Fibroblast of lung (primary cell): ENCODE measurements around the gene SELENOW. TPM values are rescaled to one million over a fixed set of nuclear protein-coding genes. Genes with fewer than 3 reads are reported as not detected.

ENCODE experiments used
- DNase-seq, 2 donors: peaks; one replicate each; pipeline versions ENCODE4 v3.0.0 to v3.0.0-alpha.2; 2010; ENCODE audit warnings: low read depth in 2 of 2
- H2AFZ ChIP-seq: 2 replicates; pipeline ENCODE4 v1.5.1; 2012; ENCODE audit warnings: low read length, control low read depth, inconsistent platforms
- H3K27ac ChIP-seq: 2 replicates; pipeline ENCODE4 v1.5.1; 2011; ENCODE audit warnings: low read length, control low read depth; ENCODE audit not compliant: insufficient read depth
- H3K27me3 ChIP-seq: 2 replicates; pipeline ENCODE4 v1.5.1; 2011; ENCODE audit warnings: mild to moderate bottlenecking, low read length; ENCODE audit not compliant: control insufficient read depth, insufficient read depth
- H3K36me3 ChIP-seq: 2 replicates; pipeline ENCODE4 v1.5.1; 2011; ENCODE audit warnings: low read length; ENCODE audit not compliant: control insufficient read depth, insufficient read depth
- H3K4me1 ChIP-seq: 2 replicates; pipeline ENCODE4 v1.5.1; 2011; ENCODE audit warnings: low read length; ENCODE audit not compliant: control insufficient read depth, insufficient read depth; ENCODE audit errors: extremely low read depth
- H3K4me2 ChIP-seq: 2 replicates; pipeline ENCODE4 v1.5.1; 2011; ENCODE audit warnings: low read length, control low read depth; ENCODE audit not compliant: insufficient read depth; ENCODE audit errors: extremely low read depth
- H3K4me3 ChIP-seq, 4 experiments: fragments of 200-600 bp in 1 of 4; sonication (generic) in 1 of 4; replicated peaks in 1 of 4; 2 replicates each; pipeline ENCODE4 v1.5.1; 2011 to 2016; ENCODE audit warnings: low read length in 4 of 4, low read depth in 3 of 4, mild to moderate bottlenecking in 3 of 4, control low read depth in 2 of 4, inconsistent platforms in 1 of 4, mixed read lengths in 1 of 4; ENCODE audit not compliant: insufficient read depth in 1 of 4; ENCODE audit errors: control extremely low read depth in 1 of 4
- H3K79me2 ChIP-seq: 2 replicates; pipeline ENCODE4 v1.5.1; 2012; ENCODE audit warnings: mild to moderate bottlenecking, low read length, inconsistent platforms; ENCODE audit not compliant: control insufficient read depth, insufficient read depth
- H3K9ac ChIP-seq: 2 replicates; pipeline ENCODE4 v1.5.1; 2011; ENCODE audit warnings: mild to moderate bottlenecking, low read length, control low read depth; ENCODE audit not compliant: insufficient read depth
- H3K9me3 ChIP-seq: 2 replicates; pipeline ENCODE4 v1.5.1; 2012; ENCODE audit warnings: low read depth, low read length; ENCODE audit not compliant: control insufficient read depth, insufficient read depth
- H4K20me1 ChIP-seq: 2 replicates; pipeline ENCODE4 v1.5.1; 2011; ENCODE audit warnings: low read length; ENCODE audit not compliant: control insufficient read depth, insufficient read depth; ENCODE audit errors: extremely low read depth
- CTCF ChIP-seq, 2 donors: IDR thresholded peaks in 1 of 2; conservative IDR thresholded peaks in 1 of 2; 1 replicate in 1 of 2; 2 replicates in 1 of 2; pipeline ENCODE4 v1.5.1; 2011 to 2012; ENCODE audit warnings: low read length in 2 of 2, control low read depth in 1 of 2, inconsistent platforms in 1 of 2, low read depth in 1 of 2, mild to moderate bottlenecking in 1 of 2
- EZH2 ChIP-seq: IDR thresholded peaks from 2 replicates; pipeline ENCODE4 v1.5.1; 2012; ENCODE audit warnings: low read length, control low read depth, mild to moderate bottlenecking; ENCODE audit errors: missing control alignments
- polyA plus RNA-seq, 2 donors: library from polyadenylated mRNA; depleted of rRNA in 1 of 2; stranded (reverse) in 1 of 2; unstranded in 1 of 2; fragments of >200 nt; gene quantifications; 2 replicates each; pipeline ENCODE4 v1.2.1, GENCODE V29; 2011 to 2012; ENCODE audit warnings: missing spikeins in 1 of 2
- total RNA-seq: library from RNA; depleted of rRNA; stranded (reverse); fragments of >200 nt; gene quantifications from 2 replicates; pipeline ENCODE4 v1.2.1, GENCODE V29; 2014

The SELENOW gene
- total and polyA plus RNA-seq, 2 donors (not counting 1 experiment from before 2014, with no cell fraction given), result 155 to 250 TPM

GRCh38 chr19:47750752-47751151 lies 27.8 kb upstream of the SELENOW start:
- Histone ChIP-seq H4K20me1 (peaks cover 2% of the 10 kb centered on the region), H3K4me3 (no peak overlapping the region), H3K36me3 (peaks cover 34% of the 10 kb centered on the region), H3K79me2 (peaks cover 21% of the 10 kb centered on the region), H3K9ac (no peak overlapping the region), H3K4me2 (no peak overlapping the region), H3K4me1 (peaks cover 2% of the 10 kb centered on the region), H3K9me3 (no peaks in the 10 kb centered on the region), H3K27me3 (no peaks in the 10 kb centered on the region), H2AFZ (no peak overlapping the region), H3K27ac (no peak overlapping the region)
- DNase-seq, result no peak
- no peak for TF ChIP-seq CTCF (conservative IDR thresholded peaks at IDR 0.05 in 1 of 2, IDR thresholded peaks at IDR 0.05 in 1 of 2; ENCODE audit: low read depth in 1 of 2, low read length in 2 of 2)
- TF ChIP-seq EZH2, result no peak

DNA sequence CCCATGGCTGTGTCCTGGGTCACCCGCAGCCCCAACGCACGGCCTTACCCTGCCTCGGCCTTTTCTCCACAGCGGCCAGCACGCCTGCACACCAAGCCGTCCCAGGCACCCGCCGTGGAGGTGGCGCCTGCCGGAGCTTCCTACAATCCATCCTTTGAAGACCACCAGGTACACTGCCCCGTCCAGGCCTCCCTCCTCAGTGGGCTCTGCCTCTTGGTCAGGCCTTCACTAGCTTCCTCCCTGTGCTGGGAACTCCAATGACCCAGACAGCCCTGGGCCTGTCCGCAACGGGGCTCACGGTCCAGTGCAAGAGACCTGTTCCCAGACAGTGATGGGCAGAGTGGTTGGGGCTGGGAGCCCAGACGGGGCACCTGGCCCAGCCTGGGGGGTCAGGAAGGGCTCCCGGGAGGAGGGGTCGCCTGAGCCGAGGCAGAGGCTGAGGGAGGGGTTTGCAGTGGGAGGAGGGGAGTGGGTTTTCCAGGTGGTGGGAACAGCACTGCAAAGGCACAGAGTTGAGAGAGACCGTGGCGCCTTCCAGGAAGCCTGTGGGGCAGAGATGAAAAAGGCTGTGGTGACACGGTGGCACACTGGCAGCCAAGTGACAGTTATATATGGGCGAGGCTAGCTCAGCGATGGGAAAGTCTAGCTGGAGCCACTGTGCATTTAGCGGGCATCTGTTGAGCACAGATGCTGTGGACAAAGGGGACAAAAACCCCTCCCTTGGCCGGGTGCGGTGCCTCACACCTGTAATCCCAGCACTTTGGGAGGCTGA lies 25.9 kb upstream of the SELENOW start:
- no peaks in the 10 kb centered on the region for H3K4me1 ChIP-seq
- peaks cover 2% of the 10 kb centered on the region for H4K20me1 ChIP-seq
- H3K36me3 ChIP-seq, result peaks cover 46% of the 10 kb centered on the region
- TF ChIP-seq EZH2, result no peak
- TF ChIP-seq CTCF (conservative IDR thresholded peaks at IDR 0.05 in 1 of 2, IDR thresholded peaks at IDR 0.05 in 1 of 2; ENCODE audit: low read depth in 1 of 2, low read length in 2 of 2), result no peak
- H3K27me3 ChIP-seq, result no peaks in the 10 kb centered on the region
- H3K9ac ChIP-seq, result no peak overlapping the region
- H3K27ac ChIP-seq, result no peak overlapping the region
- no peaks in the 10 kb centered on the region for H3K9me3 ChIP-seq
- no peak overlapping the region for H2AFZ ChIP-seq
- no peak overlapping the region for H3K4me3 ChIP-seq
- peaks cover 7% of the 10 kb centered on the region for H3K79me2 ChIP-seq
- no peak for DNase-seq
- no peak overlapping the region for H3K4me2 ChIP-seq

- no peak overlapping the region for H2AFZ ChIP-seq
- no peaks in the 10 kb centered on the region for H3K79me2 ChIP-seq
- H3K27ac ChIP-seq, result no peak overlapping the region
- DNase-seq, result no peak
- TF ChIP-seq CTCF (conservative IDR thresholded peaks at IDR 0.05 in 1 of 2, IDR thresholded peaks at IDR 0.05 in 1 of 2; ENCODE audit: low read depth in 1 of 2, low read length in 2 of 2) (no peak), EZH2 (no peak)
- no peaks in the 10 kb centered on the region for H3K4me1 ChIP-seq
- no peak overlapping the region for H3K4me2 ChIP-seq
- H3K36me3 ChIP-seq, result peaks cover 50% of the 10 kb centered on the region
- no peaks in the 10 kb centered on the region for H3K9me3 ChIP-seq
- no peaks in the 10 kb centered on the region for H3K27me3 ChIP-seq
- no peak overlapping the region for H3K9ac ChIP-seq
- H4K20me1 ChIP-seq, result peaks cover 2% of the 10 kb centered on the region
- H3K4me3 ChIP-seq, result no peak overlapping the region
Measured at GRCh38 chr19:47754206-47755064, 24.1 kb upstream of the SELENOW start.
